Transverse colon (tissue), 4 donors: ENCODE data around the gene SHISA5.
"Not testable (repeated sequence)": the region's sequence is repeated elsewhere in the genome, so short reads cannot be mapped to it uniquely, and the experiment has no call there.

Experiments used
- CTCF ChIP-seq, 5 experiments: fragments of 200-600 bp in 3 of 5; fragments of 450-650 bp in 2 of 5; sonication (generic) in 3 of 5; IDR thresholded peaks; 1 replicate in 2 of 5; 2 replicates in 3 of 5; pipeline ENCODE4 v1.5.1; 2016 to 2017; ENCODE audit warnings: antibody characterized with exemption in 5 of 5, inconsistent platforms in 3 of 5, mild to moderate bottlenecking in 2 of 5, moderate library complexity in 1 of 5
- EP300 ChIP-seq: sonication (generic); formaldehyde crosslinking; IDR thresholded peaks from one replicate; pipeline ENCODE4 v1.6.1; 2017; ENCODE audit warnings: antibody characterized with exemption, low read depth
- POLR2A ChIP-seq: fragments of 450-650 bp; IDR thresholded peaks from one replicate; pipeline ENCODE4 v1.6.1; 2016; ENCODE audit warnings: antibody characterized with exemption, mild to moderate bottlenecking, moderate library complexity
- POLR2AphosphoS5 ChIP-seq, 3 donors: sonication (generic); formaldehyde crosslinking; IDR thresholded peaks; one replicate each; pipeline ENCODE4 v1.6.1; 2016; ENCODE audit warnings: antibody characterized with exemption in 3 of 3

GRCh38 chr3:48551651-48552050 is 47.7 kb upstream of the SHISA5 start:
- not testable (repeated sequence) for TF ChIP-seq CTCF (IDR thresholded peaks at IDR 0.05); POLR2A; POLR2AphosphoS5 (IDR thresholded peaks at IDR 0.05); EP300
